GM20000 (cell line): ENCODE measurements around the gene PAEP.
A peak's percentile ranks its signal among the peaks of the same experiment; 100 is the strongest.

Experiments used
- DNase-seq: peaks from one replicate; pipeline ENCODE4 v3.0.0; 2012; ENCODE audit warnings: low spot score
- TF ChIP-seq, protein P1 (sequence below): IDR thresholded peaks from 2 replicates; pipeline ENCODE4 v1.5.1; 2012; ENCODE audit warnings: mild to moderate bottlenecking, control low read depth; ENCODE audit errors: extremely low read depth, missing control alignments

Gene PAEP

DNA sequence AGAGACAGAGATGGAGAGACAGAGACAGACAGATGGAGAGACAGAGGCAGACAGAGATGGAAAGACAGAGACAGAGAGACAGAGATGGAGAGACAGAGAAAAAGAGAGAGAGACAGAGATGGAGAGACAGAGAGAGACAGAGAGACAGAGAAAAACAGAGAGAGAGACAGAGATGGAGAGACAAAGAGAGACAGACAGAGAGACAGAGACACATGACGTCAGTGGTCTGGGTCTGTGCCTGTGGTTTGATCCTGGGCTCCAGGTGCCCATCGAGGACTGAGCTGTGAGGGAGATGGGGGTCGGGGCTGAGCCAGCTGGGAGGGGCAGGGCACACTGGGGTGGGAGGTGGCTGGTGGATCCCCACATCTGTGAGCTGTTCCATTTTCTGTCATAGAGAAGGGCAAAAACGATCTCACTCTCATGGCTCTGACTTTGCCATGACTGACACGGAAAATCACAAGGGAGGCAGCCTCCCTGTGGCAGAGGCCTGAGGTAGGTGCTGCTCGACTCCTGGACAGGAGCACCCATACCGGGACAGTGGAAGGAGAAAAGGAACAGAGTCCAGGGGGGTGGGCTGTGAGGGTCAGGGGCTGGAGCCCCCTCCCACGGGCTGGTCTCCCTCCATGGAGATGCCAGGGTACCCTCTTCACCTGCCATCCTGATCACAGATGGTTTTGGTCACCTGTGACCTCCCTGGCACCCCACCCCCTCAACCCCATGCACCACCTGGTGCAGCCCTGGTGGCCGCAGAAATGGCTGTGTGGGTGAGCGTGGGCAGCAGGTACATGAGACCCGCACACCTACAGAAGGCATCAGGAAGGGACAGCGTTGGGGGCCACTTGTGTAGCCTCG, 49.0 kb downstream of the PAEP start:
- TF ChIP-seq, protein P1, sequence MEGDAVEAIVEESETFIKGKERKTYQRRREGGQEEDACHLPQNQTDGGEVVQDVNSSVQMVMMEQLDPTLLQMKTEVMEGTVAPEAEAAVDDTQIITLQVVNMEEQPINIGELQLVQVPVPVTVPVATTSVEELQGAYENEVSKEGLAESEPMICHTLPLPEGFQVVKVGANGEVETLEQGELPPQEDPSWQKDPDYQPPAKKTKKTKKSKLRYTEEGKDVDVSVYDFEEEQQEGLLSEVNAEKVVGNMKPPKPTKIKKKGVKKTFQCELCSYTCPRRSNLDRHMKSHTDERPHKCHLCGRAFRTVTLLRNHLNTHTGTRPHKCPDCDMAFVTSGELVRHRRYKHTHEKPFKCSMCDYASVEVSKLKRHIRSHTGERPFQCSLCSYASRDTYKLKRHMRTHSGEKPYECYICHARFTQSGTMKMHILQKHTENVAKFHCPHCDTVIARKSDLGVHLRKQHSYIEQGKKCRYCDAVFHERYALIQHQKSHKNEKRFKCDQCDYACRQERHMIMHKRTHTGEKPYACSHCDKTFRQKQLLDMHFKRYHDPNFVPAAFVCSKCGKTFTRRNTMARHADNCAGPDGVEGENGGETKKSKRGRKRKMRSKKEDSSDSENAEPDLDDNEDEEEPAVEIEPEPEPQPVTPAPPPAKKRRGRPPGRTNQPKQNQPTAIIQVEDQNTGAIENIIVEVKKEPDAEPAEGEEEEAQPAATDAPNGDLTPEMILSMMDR, result no peak
- DNase-seq, result no peak

DNA sequence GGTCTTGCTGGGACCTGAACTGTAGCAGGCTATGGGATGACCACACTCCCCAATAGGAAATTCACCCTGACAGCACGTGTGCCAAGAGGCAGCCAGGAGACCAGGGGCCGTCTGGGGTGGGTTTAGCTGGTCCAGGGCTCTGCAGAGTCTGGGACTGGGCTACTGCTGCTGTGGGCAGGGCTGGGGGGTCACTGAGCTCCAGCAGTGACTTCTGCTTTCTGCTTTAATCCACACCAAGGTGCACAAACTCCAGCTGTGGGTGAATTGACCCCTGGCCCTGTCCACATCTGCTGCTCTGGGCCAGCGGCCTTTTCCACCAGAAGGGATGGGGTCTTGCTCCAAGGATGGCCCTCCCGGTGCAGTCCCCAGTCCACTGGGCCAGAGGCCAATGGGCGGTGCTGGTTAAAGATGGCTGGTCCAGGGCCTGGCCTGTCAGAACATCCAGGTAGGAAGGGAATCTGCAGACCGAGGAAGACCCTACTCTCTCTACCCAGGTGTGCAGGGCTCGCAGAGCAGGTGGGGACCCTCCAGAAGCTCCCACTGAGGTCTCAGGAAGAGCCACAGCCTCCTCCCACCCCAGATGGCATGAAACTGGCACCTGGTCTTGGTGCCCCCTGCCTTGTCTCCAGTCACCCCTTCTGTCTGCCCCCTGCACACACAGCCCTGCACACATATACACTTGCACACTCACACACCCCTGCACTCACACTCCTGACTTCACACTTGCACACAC, 49.8 kb downstream of the PAEP start:
- TF ChIP-seq, protein P1, result no peak
- peak; percentile 14 for DNase-seq

DNA sequence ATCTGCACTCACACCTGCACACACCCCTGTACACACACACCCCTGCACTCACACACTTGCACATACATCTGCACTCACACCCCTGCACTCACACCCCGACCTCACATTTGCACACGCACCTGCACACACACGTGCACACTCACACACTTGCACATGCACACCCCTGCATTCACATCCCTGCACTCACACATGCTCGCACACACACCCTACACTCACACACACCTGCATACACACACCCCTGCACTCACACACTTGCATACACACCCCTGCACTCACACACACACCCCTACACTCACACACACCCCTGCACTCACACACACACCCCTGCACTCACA, 50.3 kb downstream of the PAEP start:
- no peak for DNase-seq
- TF ChIP-seq, protein P1, result no peak

GRCh38 chr9:135612437-135612836, 50.9 kb downstream of the PAEP start:
- DNase-seq, result no peak
- TF ChIP-seq, protein P1, result no peak

DNA sequence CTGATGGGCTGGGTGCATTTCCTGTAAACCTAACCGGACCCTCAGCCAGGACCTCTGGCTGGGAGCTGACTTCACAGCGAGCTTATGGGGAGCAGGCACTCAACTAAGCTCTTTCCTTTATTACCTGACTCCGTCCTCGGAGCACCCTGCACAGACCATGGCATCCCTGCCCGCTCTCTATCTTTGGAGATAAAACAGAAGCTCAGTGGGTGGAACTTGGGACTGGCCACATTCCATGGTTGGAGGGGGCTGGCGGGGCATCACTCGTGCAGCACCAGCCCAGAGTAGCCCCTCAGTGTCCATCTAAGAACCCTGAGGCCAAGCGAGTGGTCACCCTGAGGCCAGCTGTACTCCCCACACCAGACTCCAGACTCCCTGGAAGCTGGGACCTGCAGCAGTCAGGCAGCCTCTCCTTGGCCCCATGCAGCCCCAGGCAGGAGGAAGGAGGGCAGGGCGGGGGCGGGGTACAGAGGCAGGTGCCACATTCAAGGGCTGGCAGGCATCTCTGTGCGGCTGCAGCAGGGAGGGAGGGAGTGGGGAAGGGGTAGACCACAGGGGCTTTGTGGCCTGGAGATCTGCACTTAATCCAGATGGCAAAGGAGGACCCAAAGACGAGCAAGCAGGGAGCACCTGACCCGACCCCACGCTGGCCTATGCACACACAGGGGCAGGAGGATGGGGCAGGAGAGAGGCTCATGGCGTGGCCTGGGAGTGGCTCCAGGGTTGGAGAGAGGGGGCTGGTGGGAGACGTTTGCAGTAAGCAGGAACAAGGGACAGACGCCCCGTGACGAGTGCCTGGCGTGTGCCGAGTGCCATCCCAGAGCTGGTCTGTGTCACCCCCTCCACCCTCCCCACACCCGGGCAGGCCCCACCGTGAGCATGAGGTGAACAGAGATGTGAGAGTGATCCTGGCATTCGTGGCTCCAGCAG, 51.7 kb downstream of the PAEP start:
- DNase-seq, result no peak
- TF ChIP-seq, protein P1, result no peak

GRCh38 chr9:135613946-135614805, 52.6 kb downstream of the PAEP start:
- DNase-seq, result peak; percentile 16

More at GRCh38 chr9:135613946-135614805, 52.6 kb downstream of the PAEP start:
- TF ChIP-seq, protein P1, result no peak
